Testis (tissue), 2 donors: Measurements from ENCODE around the gene ACOX1.

Experiments used
- POLR2A ChIP-seq: fragments of 450-650 bp; IDR thresholded peaks from one replicate; pipeline ENCODE4 v1.6.1; 2017; ENCODE audit warnings: antibody characterized with exemption, mild to moderate bottlenecking, moderate library complexity
- TF ChIP-seq, protein P1 (sequence below), 3 experiments: fragments of 450-650 bp in 2 of 3; fragments of 200-600 bp in 1 of 3; sonication (generic) in 1 of 3; IDR thresholded peaks; one replicate each; pipeline ENCODE4 v1.5.1; 2016 to 2019; ENCODE audit warnings: antibody characterized with exemption in 3 of 3, mild to moderate bottlenecking in 2 of 3, moderate library complexity in 1 of 3

DNA sequence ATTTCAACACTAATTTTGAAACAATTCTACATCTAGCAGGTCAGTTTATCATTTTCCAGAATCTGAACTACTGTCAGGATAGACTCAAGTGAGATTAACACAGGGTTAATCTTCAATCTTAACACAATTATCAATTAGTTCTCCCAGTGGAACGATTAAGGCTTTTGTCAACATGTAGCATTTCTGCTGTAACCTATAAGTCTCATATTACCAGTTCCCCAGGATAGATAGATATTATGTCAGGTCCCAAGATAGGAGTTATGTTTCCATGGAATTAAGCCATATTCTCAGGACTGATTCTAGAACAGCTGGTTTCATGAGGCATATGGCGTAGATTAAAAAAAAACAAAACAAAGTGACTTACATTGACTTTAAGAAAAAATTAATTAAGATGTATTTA, 33.8 kb downstream of the ACOX1 start:
- no peak for TF ChIP-seq POLR2A
- TF ChIP-seq, protein P1, sequence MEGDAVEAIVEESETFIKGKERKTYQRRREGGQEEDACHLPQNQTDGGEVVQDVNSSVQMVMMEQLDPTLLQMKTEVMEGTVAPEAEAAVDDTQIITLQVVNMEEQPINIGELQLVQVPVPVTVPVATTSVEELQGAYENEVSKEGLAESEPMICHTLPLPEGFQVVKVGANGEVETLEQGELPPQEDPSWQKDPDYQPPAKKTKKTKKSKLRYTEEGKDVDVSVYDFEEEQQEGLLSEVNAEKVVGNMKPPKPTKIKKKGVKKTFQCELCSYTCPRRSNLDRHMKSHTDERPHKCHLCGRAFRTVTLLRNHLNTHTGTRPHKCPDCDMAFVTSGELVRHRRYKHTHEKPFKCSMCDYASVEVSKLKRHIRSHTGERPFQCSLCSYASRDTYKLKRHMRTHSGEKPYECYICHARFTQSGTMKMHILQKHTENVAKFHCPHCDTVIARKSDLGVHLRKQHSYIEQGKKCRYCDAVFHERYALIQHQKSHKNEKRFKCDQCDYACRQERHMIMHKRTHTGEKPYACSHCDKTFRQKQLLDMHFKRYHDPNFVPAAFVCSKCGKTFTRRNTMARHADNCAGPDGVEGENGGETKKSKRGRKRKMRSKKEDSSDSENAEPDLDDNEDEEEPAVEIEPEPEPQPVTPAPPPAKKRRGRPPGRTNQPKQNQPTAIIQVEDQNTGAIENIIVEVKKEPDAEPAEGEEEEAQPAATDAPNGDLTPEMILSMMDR (IDR thresholded peaks at IDR 0.05) = no peak
